Nephron (organoid): Measurements from ENCODE around the gene RAVER2.
"Not testable (repeated sequence)": the region's sequence is repeated elsewhere in the genome, so short reads cannot be mapped to it uniquely, and the experiment has no call there.

Experiments
- H3K27ac Mint-ChIP-seq, 3 experiments: 2 replicates each; pipeline ENCODE4 v1.8.0; 2020; ENCODE audit warnings: mixed read lengths in 3 of 3, mild to moderate bottlenecking in 2 of 3, moderate library complexity in 1 of 3
- H3K27me3 Mint-ChIP-seq: 2 replicates; pipeline ENCODE4 v1.8.0; 2021; ENCODE audit warnings: low read depth, mild to moderate bottlenecking, moderate library complexity, mixed read lengths
- H3K36me3 Mint-ChIP-seq: 2 replicates; pipeline ENCODE4 v1.8.0; 2020; ENCODE audit warnings: low read depth, mixed read lengths
- H3K4me1 Mint-ChIP-seq: 2 replicates; pipeline ENCODE4 v1.8.0; 2020; ENCODE audit warnings: mixed read lengths
- H3K4me3 Mint-ChIP-seq, 3 experiments: 2 replicates each; pipeline ENCODE4 v1.8.0; 2020; ENCODE audit warnings: mild to moderate bottlenecking in 3 of 3, mixed read lengths in 3 of 3, moderate library complexity in 2 of 3
- H3K9me3 Mint-ChIP-seq: 2 replicates; pipeline ENCODE4 v1.8.0; 2020; ENCODE audit warnings: mixed read lengths
- TF ChIP-seq, protein P1 (sequence below), 3 experiments: fragments of 200-600 bp; sonication (generic); IDR thresholded peaks; one replicate each; pipeline ENCODE4 v1.5.0; 2021; ENCODE audit warnings: antibody characterized with exemption in 3 of 3; ENCODE audit not compliant: unreplicated experiment in 3 of 3

Gene RAVER2

DNA sequence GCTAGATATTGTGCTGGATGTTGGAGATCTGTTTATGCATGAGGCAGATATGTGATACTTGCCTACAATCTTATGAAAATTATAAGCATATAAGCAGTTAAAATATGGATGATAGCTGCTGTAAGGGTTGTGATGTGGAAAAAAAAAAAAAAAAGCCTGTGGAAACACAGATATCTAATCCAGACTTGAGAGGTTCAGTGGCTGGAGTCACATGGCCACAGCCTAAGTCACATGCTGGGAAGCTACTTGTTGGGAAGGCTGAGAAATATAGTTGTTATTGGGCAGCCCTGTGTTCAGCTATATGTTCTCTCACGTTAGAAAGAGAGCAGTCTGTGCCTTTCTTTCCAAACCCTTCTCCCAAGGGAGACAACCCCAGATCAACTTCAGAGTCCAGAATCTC is 15.1 kb downstream of the RAVER2 start:
- TF ChIP-seq, protein P1, sequence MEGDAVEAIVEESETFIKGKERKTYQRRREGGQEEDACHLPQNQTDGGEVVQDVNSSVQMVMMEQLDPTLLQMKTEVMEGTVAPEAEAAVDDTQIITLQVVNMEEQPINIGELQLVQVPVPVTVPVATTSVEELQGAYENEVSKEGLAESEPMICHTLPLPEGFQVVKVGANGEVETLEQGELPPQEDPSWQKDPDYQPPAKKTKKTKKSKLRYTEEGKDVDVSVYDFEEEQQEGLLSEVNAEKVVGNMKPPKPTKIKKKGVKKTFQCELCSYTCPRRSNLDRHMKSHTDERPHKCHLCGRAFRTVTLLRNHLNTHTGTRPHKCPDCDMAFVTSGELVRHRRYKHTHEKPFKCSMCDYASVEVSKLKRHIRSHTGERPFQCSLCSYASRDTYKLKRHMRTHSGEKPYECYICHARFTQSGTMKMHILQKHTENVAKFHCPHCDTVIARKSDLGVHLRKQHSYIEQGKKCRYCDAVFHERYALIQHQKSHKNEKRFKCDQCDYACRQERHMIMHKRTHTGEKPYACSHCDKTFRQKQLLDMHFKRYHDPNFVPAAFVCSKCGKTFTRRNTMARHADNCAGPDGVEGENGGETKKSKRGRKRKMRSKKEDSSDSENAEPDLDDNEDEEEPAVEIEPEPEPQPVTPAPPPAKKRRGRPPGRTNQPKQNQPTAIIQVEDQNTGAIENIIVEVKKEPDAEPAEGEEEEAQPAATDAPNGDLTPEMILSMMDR (IDR thresholded peaks at IDR 0.05; ENCODE audit: unreplicated experiment in 3 of 3): no peak
- Mint-ChIP-seq H3K36me3 (peaks cover 22% of the 10 kb centered on the region), H3K27me3 (no peaks in the 10 kb centered on the region), H3K4me3 (no peak overlapping the region), H3K4me1 (peaks cover 17% of the 10 kb centered on the region), H3K27ac (no peak overlapping the region), H3K9me3 (peaks cover 9% of the 10 kb centered on the region)

DNA sequence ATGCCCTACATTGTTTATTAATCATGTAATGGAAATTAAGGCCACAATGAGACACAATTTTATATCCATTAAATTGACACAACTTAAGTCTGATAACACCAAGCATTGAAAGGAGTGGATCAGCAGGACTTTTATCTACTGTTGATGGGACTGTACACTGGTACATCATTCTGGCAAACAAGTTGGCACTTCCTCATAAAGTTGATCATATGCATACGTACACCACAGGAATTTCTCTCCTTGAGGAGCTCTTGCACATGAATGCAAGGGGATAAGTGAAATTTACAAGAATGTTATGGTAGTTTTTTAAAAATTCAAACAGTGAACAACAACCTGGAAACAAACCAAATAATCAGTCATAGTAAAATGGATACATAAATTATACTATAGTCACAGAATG is 20.1 kb downstream of the RAVER2 start:
- H3K4me3 Mint-ChIP-seq: no peak overlapping the region
- H3K4me1 Mint-ChIP-seq: peaks cover 6% of the 10 kb centered on the region
- peaks cover 30% of the 10 kb centered on the region for H3K36me3 Mint-ChIP-seq
- no peaks in the 10 kb centered on the region for H3K27me3 Mint-ChIP-seq
- H3K27ac Mint-ChIP-seq: no peak overlapping the region
- H3K9me3 Mint-ChIP-seq: peaks cover 4% of the 10 kb centered on the region
- TF ChIP-seq, protein P1 (IDR thresholded peaks at IDR 0.05; ENCODE audit: unreplicated experiment in 3 of 3): no peak

DNA sequence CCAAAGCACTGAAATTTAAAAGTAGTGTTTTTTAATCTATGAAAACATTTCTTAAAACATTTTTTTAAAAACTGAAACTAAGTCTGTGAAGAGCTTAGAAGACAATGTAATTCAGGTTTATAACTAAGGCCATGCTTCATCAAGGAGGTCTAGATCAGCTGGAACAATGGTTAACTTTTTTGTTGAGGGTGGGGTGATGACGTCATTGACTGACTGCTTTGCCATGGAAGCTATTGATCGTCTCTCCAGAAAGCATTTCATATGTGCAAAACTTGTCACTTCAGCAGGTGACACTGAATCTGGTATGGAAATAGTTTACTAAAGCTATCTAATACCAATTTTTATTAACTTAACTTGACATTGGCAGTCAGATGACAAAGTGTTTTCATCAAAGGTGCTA is 21.0 kb downstream of the RAVER2 start:
- Mint-ChIP-seq H3K4me1 (no peaks in the 10 kb centered on the region), H3K27me3 (no peaks in the 10 kb centered on the region), H3K36me3 (peaks cover 38% of the 10 kb centered on the region), H3K4me3 (no peak overlapping the region), H3K27ac (no peak overlapping the region), H3K9me3 (peaks cover 12% of the 10 kb centered on the region)
- TF ChIP-seq, protein P1 (IDR thresholded peaks at IDR 0.05; ENCODE audit: unreplicated experiment in 3 of 3): no peak

DNA sequence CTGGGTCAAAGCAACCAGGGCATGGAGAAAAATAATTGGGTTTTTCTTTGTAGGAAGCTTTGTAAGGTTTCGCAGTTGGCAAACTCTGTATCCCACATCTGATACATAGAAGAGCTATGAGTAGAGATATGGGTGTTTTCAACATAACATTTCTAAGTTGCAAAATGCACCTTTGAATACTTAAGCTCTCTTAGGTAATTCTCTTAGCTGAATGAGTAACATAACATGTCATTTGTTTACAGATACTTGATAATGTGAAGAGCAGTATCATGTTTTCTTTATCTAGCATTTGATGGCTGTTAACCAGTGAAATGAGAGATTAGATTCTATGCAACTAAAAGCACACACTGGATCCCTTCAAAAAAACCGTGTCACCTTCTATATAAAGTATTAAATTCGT is 21.6 kb downstream of the RAVER2 start:
- Mint-ChIP-seq H3K4me3 (no peak overlapping the region), H3K36me3 (peaks cover 44% of the 10 kb centered on the region), H3K27me3 (no peaks in the 10 kb centered on the region), H3K27ac (no peak overlapping the region), H3K4me1 (no peaks in the 10 kb centered on the region), H3K9me3 (peaks cover 16% of the 10 kb centered on the region)
- TF ChIP-seq, protein P1 (IDR thresholded peaks at IDR 0.05; ENCODE audit: unreplicated experiment in 3 of 3): no peak

DNA sequence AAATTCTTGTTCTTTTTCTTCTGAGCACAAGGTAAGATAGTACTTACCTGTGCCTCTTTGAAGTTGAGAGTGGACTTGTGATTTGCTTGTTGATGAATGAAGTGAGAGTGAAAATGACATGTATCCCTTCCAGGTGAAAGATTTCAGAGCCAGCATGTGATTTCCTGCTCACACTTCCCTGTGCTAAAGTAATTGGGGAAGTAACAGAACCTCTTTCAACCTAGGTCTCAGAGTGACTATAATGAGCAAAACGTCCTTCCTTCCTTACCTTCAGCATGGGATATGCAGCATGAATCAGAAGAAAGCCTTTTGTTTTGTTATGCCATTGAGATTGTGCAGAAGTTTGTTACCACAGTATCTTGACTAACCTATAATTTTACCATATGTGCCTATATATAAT is 24.6 kb downstream of the RAVER2 start:
- TF ChIP-seq, protein P1 (IDR thresholded peaks at IDR 0.05; ENCODE audit: unreplicated experiment in 3 of 3): no peak

DNA sequence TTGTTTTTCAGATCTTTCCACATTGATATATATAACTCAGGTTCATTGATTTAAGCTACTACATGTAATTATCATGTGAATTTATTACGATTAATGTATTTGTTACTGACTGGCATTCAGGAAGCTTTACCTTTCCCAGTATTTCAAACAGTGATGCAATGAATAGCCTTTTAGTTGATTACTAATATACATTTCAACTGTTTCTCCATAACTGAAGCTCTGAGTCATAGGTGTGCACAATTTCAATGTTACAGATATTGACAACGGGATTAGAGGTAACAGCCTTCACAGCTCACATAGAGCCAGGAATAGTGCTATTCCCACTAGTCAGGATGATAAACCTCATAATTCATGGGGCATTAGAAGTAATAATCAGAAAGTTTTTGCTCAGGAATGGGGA is 25.1 kb downstream of the RAVER2 start:
- Mint-ChIP-seq H3K27ac (no peak overlapping the region), H3K36me3 (peaks cover 60% of the 10 kb centered on the region), H3K27me3 (no peaks in the 10 kb centered on the region)

More for the DNA sequence above, 24.6 kb downstream of the RAVER2 start:
- Mint-ChIP-seq H3K36me3 (peaks cover 59% of the 10 kb centered on the region), H3K4me3 (no peak overlapping the region), H3K4me1 (no peaks in the 10 kb centered on the region), H3K27me3 (no peaks in the 10 kb centered on the region), H3K27ac (no peak overlapping the region), H3K9me3 (peaks cover 26% of the 10 kb centered on the region)

DNA sequence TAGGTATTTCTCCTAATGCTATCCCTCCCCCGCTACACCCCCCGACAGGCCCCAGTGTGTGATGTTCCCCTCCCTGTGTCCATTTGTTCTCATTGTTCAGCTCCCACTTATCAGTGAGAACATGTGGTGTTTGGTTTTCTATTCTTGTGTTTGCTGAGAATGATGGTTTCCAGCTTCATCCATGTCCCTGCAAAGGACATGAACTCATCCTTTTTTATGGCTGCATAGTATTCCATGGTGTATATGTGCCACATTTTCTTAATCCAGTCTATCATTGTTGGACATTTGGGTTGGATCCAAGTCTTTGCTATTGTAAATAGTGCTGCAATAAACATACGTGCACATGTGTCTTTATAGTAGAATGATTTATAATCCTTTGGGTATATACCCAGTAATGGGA is 28.4 kb downstream of the RAVER2 start:
- H3K27me3 Mint-ChIP-seq, H3K4me1 Mint-ChIP-seq, H3K4me3 Mint-ChIP-seq, H3K27ac Mint-ChIP-seq: not testable (repeated sequence)
- Mint-ChIP-seq H3K9me3 (peaks cover 29% of the 10 kb centered on the region), H3K36me3 (peaks cover 61% of the 10 kb centered on the region)

More for the DNA sequence above, 25.1 kb downstream of the RAVER2 start:
- TF ChIP-seq, protein P1 (IDR thresholded peaks at IDR 0.05; ENCODE audit: unreplicated experiment in 3 of 3): no peak
- no peaks in the 10 kb centered on the region for H3K4me1 Mint-ChIP-seq
- peaks cover 29% of the 10 kb centered on the region for H3K9me3 Mint-ChIP-seq
- H3K4me3 Mint-ChIP-seq: no peak overlapping the region
